GM23248 (cell line): ENCODE measurements around the gene CCDC24. TPM values are rescaled to one million over a fixed set of nuclear protein-coding genes. Genes with fewer than 3 reads are reported as not detected.

Experiments
- DNase-seq: peaks from one replicate; pipeline ENCODE4 v3.0.0-alpha.2; 2015
- H2AFZ ChIP-seq: fragments of 200-600 bp; sonication (generic); 2 replicates; pipeline ENCODE4 v1.6.1; 2016; ENCODE audit warnings: antibody characterized with exemption
- H3F3A ChIP-seq: fragments of 200-600 bp; sonication (generic); 2 replicates; pipeline ENCODE4 v1.6.1; 2016; ENCODE audit warnings: mild to moderate bottlenecking, antibody characterized with exemption, mixed run types; ENCODE audit not compliant: insufficient read depth
- H3K27ac ChIP-seq: fragments of 200-600 bp; sonication (generic); 2 replicates; pipeline ENCODE4 v1.5.1; 2016; ENCODE audit warnings: mild to moderate bottlenecking
- H3K27me3 ChIP-seq: fragments of 200-600 bp; sonication (generic); replicated peaks from 2 replicates; pipeline ENCODE4 v1.6.1; 2016; ENCODE audit warnings: mild to moderate bottlenecking; ENCODE audit not compliant: insufficient read depth
- H3K36me3 ChIP-seq: fragments of 200-600 bp; sonication (generic); 2 replicates; pipeline ENCODE4 v1.6.1; 2016; ENCODE audit warnings: low read depth, mild to moderate bottlenecking
- H3K4me1 ChIP-seq: fragments of 200-600 bp; sonication (generic); 2 replicates; pipeline ENCODE4 v1.6.1; 2016; ENCODE audit warnings: mild to moderate bottlenecking; ENCODE audit not compliant: insufficient read depth
- H3K4me2 ChIP-seq: fragments of 200-600 bp; sonication (generic); one replicate; pipeline ENCODE4 v1.6.1; 2016; ENCODE audit warnings: mild to moderate bottlenecking; ENCODE audit not compliant: unreplicated experiment
- H3K4me3 ChIP-seq: fragments of 200-600 bp; sonication (generic); 2 replicates; pipeline ENCODE4 v1.5.1; 2016; ENCODE audit warnings: mild to moderate bottlenecking
- H3K79me2 ChIP-seq: fragments of 200-600 bp; sonication (generic); 2 replicates; pipeline ENCODE4 v1.6.1; 2016; ENCODE audit warnings: mild to moderate bottlenecking; ENCODE audit not compliant: insufficient read depth
- H3K9ac ChIP-seq: fragments of 200-600 bp; sonication (generic); 2 replicates; pipeline ENCODE4 v1.6.1; 2016; ENCODE audit warnings: mild to moderate bottlenecking
- H3K9me2 ChIP-seq: fragments of 200-600 bp; sonication (generic); 2 replicates; pipeline ENCODE4 v1.6.1; 2016; ENCODE audit warnings: mixed run types, mild to moderate bottlenecking, moderate library complexity; ENCODE audit not compliant: insufficient read depth
- H3K9me3 ChIP-seq: fragments of 200-600 bp; sonication (generic); one replicate; pipeline ENCODE4 v1.6.1; 2017; ENCODE audit warnings: low read depth
- H4K20me1 ChIP-seq: fragments of 200-600 bp; sonication (generic); 2 replicates; pipeline ENCODE4 v1.6.0; 2016; ENCODE audit not compliant: insufficient read depth
- EZH2 ChIP-seq: fragments of 200-600 bp; sonication (generic); IDR thresholded peaks from 2 replicates; pipeline ENCODE4 v1.6.1; 2018; ENCODE audit warnings: antibody characterized with exemption, mild to moderate bottlenecking; ENCODE audit not compliant: insufficient read depth, poor library complexity, severe bottlenecking
- EZH2phosphoT487 ChIP-seq: fragments of 200-600 bp; sonication (generic); IDR thresholded peaks from 2 replicates; pipeline ENCODE4 v1.6.1; 2018; ENCODE audit warnings: antibody characterized with exemption, moderate library complexity, mild to moderate bottlenecking, low read depth; ENCODE audit not compliant: insufficient read depth
- WGBS, 2 experiments: methylation state at CpG; one replicate each; pipeline ENCODE4 v1.1.6; 2015 to 2017; ENCODE audit warnings: low lambda C conversion rate in 2 of 2, low coverage in 1 of 2; ENCODE audit errors: missing lambda C conversion rate in 2 of 2; 5-methylcytosine and 5-hydroxymethylcytosine counted together
- in situ Hi-C: fragments of 300-500 bp; cut with MboI; formaldehyde crosslinking; loops from 2 replicates; pipeline ENCODE4 v1.15.0; 2020
- polyA plus RNA-seq: library from polyadenylated mRNA; unstranded; fragments of >200 nt; fragmentation: Nextera tagmentation; extraction: Ambion mirVana; gene quantifications from 2 replicates; pipeline ENCODE4 v1.2.1, GENCODE V29; 2016
- total RNA-seq: library from RNA; depleted of rRNA; stranded (reverse); fragments of >200 nt; shearing (Covaris generic); gene quantifications from 2 replicates; pipeline ENCODE4 v1.2.3, GENCODE V29; 2014

CCDC24 gene
- total and polyA plus RNA-seq, 2 experiments from 2014 or later, result 3.1 to 4.3 TPM

GRCh38 chr1:43970911-43971310 is 20.5 kb upstream of the CCDC24 start:
- Histone ChIP-seq H3K9ac (peak overlapping the region; percentile 82), H3K27me3 (no peaks in the 10 kb centered on the region), H3K4me1 (peaks cover 9% of the 10 kb centered on the region; the same call in 1 of the 2 replicates), H3K27ac (no peak overlapping the region), H3K4me2 (peak overlapping the region; percentile 78), H3K36me3 (no peaks in the 10 kb centered on the region), H3K9me2 (no peaks in the 10 kb centered on the region), H3K4me3 (peak overlapping the region; percentile 97), H2AFZ (no peak overlapping the region), H3F3A (peaks cover 15% of the 10 kb centered on the region), H4K20me1 (no peaks in the 10 kb centered on the region), H3K9me3 (no peaks in the 10 kb centered on the region), H3K79me2 (peaks cover 26% of the 10 kb centered on the region)
- WGBS, 2 experiments, result 90% methylated on average over 9 of the region's 9 CpGs
- in situ Hi-C loops, result no loop called here
- TF ChIP-seq EZH2 (no peak), EZH2phosphoT487 (no peak)
- DNase-seq, result no peak

GRCh38 chr1:43971336-43971980 is 19.9 kb upstream of the CCDC24 start:
- H3K79me2 ChIP-seq, result peaks cover 32% of the 10 kb centered on the region
- TF ChIP-seq EZH2 (no peak), EZH2phosphoT487 (no peak)
- no peaks in the 10 kb centered on the region for H3K27me3 ChIP-seq
- no peak for DNase-seq
- H3K9me3 ChIP-seq, result no peaks in the 10 kb centered on the region
- H3K4me1 ChIP-seq, result peaks cover 14% of the 10 kb centered on the region; the same call in 1 of the 2 replicates
- H3F3A ChIP-seq, result peaks cover 15% of the 10 kb centered on the region
- no peak overlapping the region for H3K4me3 ChIP-seq
- H4K20me1 ChIP-seq, result no peaks in the 10 kb centered on the region
- no peak overlapping the region for H2AFZ ChIP-seq
- no peaks in the 10 kb centered on the region for H3K9me2 ChIP-seq
- H3K36me3 ChIP-seq, result no peaks in the 10 kb centered on the region
- no peak overlapping the region for H3K4me2 ChIP-seq
- in situ Hi-C loops, result no loop called here
- no peak overlapping the region for H3K9ac ChIP-seq
- 92% methylated on average over 17 of the region's 17 CpGs for WGBS, 2 experiments
- H3K27ac ChIP-seq, result no peak overlapping the region

- H3K9me3 ChIP-seq, result no peaks in the 10 kb centered on the region
- no peaks in the 10 kb centered on the region for H4K20me1 ChIP-seq
- peaks cover 17% of the 10 kb centered on the region for H3F3A ChIP-seq
- WGBS, 2 experiments, result 70 to 74% methylated on average over 9 of the region's 9 CpGs
- peak overlapping the region; percentile 95 for H3K4me3 ChIP-seq
- H3K4me2 ChIP-seq, result peak overlapping the region; percentile 96
- H2AFZ ChIP-seq, result peak overlapping the region; percentile 87
- H3K4me1 ChIP-seq, result peaks cover 24% of the 10 kb centered on the region; the same call in 1 of the 2 replicates
- 0 out of 2 replicates have a peak overlapping the region, but pooled peaks have one; percentile 77 for H3K27ac ChIP-seq
- peak overlapping the region; percentile 96 for H3K9ac ChIP-seq
- H3K36me3 ChIP-seq, result peaks cover 10% of the 10 kb centered on the region; the same call in 1 of the 2 replicates
- DNase-seq, result no peak
- no peak for TF ChIP-seq EZH2phosphoT487
- no peak for TF ChIP-seq EZH2
- no peaks in the 10 kb centered on the region for H3K9me2 ChIP-seq
- in situ Hi-C loops, result no loop called here
- peaks cover 56% of the 10 kb centered on the region for H3K79me2 ChIP-seq
- H3K27me3 ChIP-seq, result no peaks in the 10 kb centered on the region
Observed at GRCh38 chr1:43973981-43974442, 17.4 kb upstream of the CCDC24 start.

GRCh38 chr1:43974443-43975248 is 16.8 kb upstream of the CCDC24 start, which contains the start of gene ATP6V0B:
Gene ATP6V0B (plus strand): TSS chr1:43974960. CDS start chr1:43975041, 81 bp downstream.
- H3K9me2 ChIP-seq, result no peaks in the 10 kb centered on the region
- H3K27me3 ChIP-seq, result no peaks in the 10 kb centered on the region
- H3K4me2 ChIP-seq, result peak within 1 kb of the TSS; percentile 96
- no peaks in the 10 kb centered on the region for H4K20me1 ChIP-seq
- H3K9me3 ChIP-seq, result no peaks in the 10 kb centered on the region
- H3F3A ChIP-seq, result peaks cover 14% of the 10 kb centered on the region; the same call in 1 of the 2 replicates
- peak within 1 kb of the TSS; percentile 87 for H2AFZ ChIP-seq
- no peak for TF ChIP-seq EZH2
- no peak for TF ChIP-seq EZH2phosphoT487
- H3K9ac ChIP-seq, result peak within 1 kb of the TSS; percentile 96
- in situ Hi-C loops, result no loop called here
- peak within 1 kb of the TSS; percentile 95 for H3K4me3 ChIP-seq
- H3K36me3 ChIP-seq, result peaks cover 10% of the 10 kb centered on the region; the same call in 1 of the 2 replicates
- H3K4me1 ChIP-seq, result peaks cover 24% of the 10 kb centered on the region; the same call in 1 of the 2 replicates
- 2 to 3% methylated on average over 49 to 77 of the region's 93 CpGs for WGBS, 2 experiments
- H3K27ac ChIP-seq, result peak within 1 kb of the TSS; percentile 77
- DNase-seq, result peak; percentile 99
- H3K79me2 ChIP-seq, result peaks cover 58% of the 10 kb centered on the region
